ENCODE results near the gene ITSN2. TPM values are rescaled to one million over a fixed set of nuclear protein-coding genes. Genes with fewer than 3 reads are reported as not detected.
"Not testable (repeated sequence)": the region's sequence is repeated elsewhere in the genome, so short reads cannot be mapped to it uniquely, and the experiment has no call there.

Gene ITSN2
- total RNA-seq, 1 experiment from 2014 or later, result 126 TPM

GRCh38 chr2:24339856-24340262 lies 20.5 kb downstream of the ITSN2 start:
- H3K4me1 ChIP-seq (ENCODE audit: low read length), result peaks cover 79% of the 10 kb centered on the region
- DNase-seq, result no peak
- H3K27me3 ChIP-seq (ENCODE audit: low read length), result no peaks in the 10 kb centered on the region
- H3K9me2 ChIP-seq (replicated peaks; ENCODE audit: insufficient read depth, low read length), result no peaks in the 10 kb centered on the region
- H3K27ac ChIP-seq (ENCODE audit: low read length), result peak overlapping the region; percentile 49
- no peak overlapping the region for H3K4me3 ChIP-seq (ENCODE audit: low read length)
- H3K36me3 ChIP-seq (ENCODE audit: insufficient read depth, low read length), result no peaks in the 10 kb centered on the region
- H2AFZ ChIP-seq (ENCODE audit: low read length), result no peak overlapping the region
- H4K20me1 ChIP-seq (ENCODE audit: insufficient read depth, low read depth, low read length), result peaks cover 4% of the 10 kb centered on the region; the same call in 1 of the 2 replicates
- H3K79me2 ChIP-seq (ENCODE audit: low read length), result peaks cover 93% of the 10 kb centered on the region
- H3K9ac ChIP-seq (ENCODE audit: low read length), result no peak overlapping the region
- H3K9me3 ChIP-seq (ENCODE audit: low read length), result no peaks in the 10 kb centered on the region
- H3K4me2 ChIP-seq (ENCODE audit: low read depth, low read length, poor library complexity, severe bottlenecking), result no peak overlapping the region

- not testable (repeated sequence) for H3K4me2 ChIP-seq (ENCODE audit: low read depth, low read length, poor library complexity, severe bottlenecking); H3K4me3 ChIP-seq (ENCODE audit: low read length); H3K36me3 ChIP-seq (ENCODE audit: insufficient read depth, low read length); H4K20me1 ChIP-seq (ENCODE audit: insufficient read depth, low read depth, low read length); H2AFZ ChIP-seq (ENCODE audit: low read length); H3K27me3 ChIP-seq (ENCODE audit: low read length); H3K9me3 ChIP-seq (ENCODE audit: low read length); H3K9ac ChIP-seq (ENCODE audit: low read length); DNase-seq; H3K9me2 ChIP-seq (replicated peaks; ENCODE audit: insufficient read depth, low read length)
- H3K79me2 ChIP-seq (ENCODE audit: low read length), result peaks cover 90% of the 10 kb centered on the region
- H3K27ac ChIP-seq (ENCODE audit: low read length), result peak overlapping the region; percentile 73; the same call in 1 of the 2 replicates
- H3K4me1 ChIP-seq (ENCODE audit: low read length), result peaks cover 77% of the 10 kb centered on the region
These were observed 21.2 kb downstream of the ITSN2 start for GRCh38 chr2:24339098-24339497.

GRCh38 chr2:24337890-24338289 lies 22.4 kb downstream of the ITSN2 start:
- Histone ChIP-seq H4K20me1 (ENCODE audit: insufficient read depth, low read depth, low read length) (peaks cover 4% of the 10 kb centered on the region; the same call in 1 of the 2 replicates), H3K9me2 (replicated peaks; ENCODE audit: insufficient read depth, low read length) (no peaks in the 10 kb centered on the region), H3K27me3 (ENCODE audit: low read length) (no peaks in the 10 kb centered on the region), H3K27ac (ENCODE audit: low read length) (peak overlapping the region; percentile 73), H3K4me2 (ENCODE audit: low read depth, low read length, poor library complexity, severe bottlenecking) (no peak overlapping the region), H2AFZ (ENCODE audit: low read length) (no peak overlapping the region), H3K4me1 (ENCODE audit: low read length) (peaks cover 77% of the 10 kb centered on the region), H3K4me3 (ENCODE audit: low read length) (no peak overlapping the region), H3K9me3 (ENCODE audit: low read length) (no peaks in the 10 kb centered on the region), H3K36me3 (ENCODE audit: insufficient read depth, low read length) (no peaks in the 10 kb centered on the region), H3K79me2 (ENCODE audit: low read length) (peaks cover 90% of the 10 kb centered on the region), H3K9ac (ENCODE audit: low read length) (0 out of 2 replicates have a peak overlapping the region, but pooled peaks have one; percentile 23)
- DNase-seq, result no peak

GRCh38 chr2:24336811-24337210 lies 23.5 kb downstream of the ITSN2 start:
- Histone ChIP-seq H3K36me3 (ENCODE audit: insufficient read depth, low read length) (no peaks in the 10 kb centered on the region), H3K27ac (ENCODE audit: low read length) (peak overlapping the region; percentile 56), H3K9me2 (replicated peaks; ENCODE audit: insufficient read depth, low read length) (no peaks in the 10 kb centered on the region), H3K9me3 (ENCODE audit: low read length) (no peaks in the 10 kb centered on the region), H2AFZ (ENCODE audit: low read length) (no peak overlapping the region), H3K27me3 (ENCODE audit: low read length) (no peaks in the 10 kb centered on the region), H3K4me1 (ENCODE audit: low read length) (peaks cover 77% of the 10 kb centered on the region), H3K4me2 (ENCODE audit: low read depth, low read length, poor library complexity, severe bottlenecking) (no peak overlapping the region), H4K20me1 (ENCODE audit: insufficient read depth, low read depth, low read length) (peaks cover 4% of the 10 kb centered on the region; the same call in 1 of the 2 replicates), H3K79me2 (ENCODE audit: low read length) (peaks cover 90% of the 10 kb centered on the region), H3K4me3 (ENCODE audit: low read length) (no peak overlapping the region), H3K9ac (ENCODE audit: low read length) (no peak overlapping the region)
- no peak for DNase-seq

GRCh38 chr2:24334245-24334633 lies 26.1 kb downstream of the ITSN2 start:
- Histone ChIP-seq H3K36me3 (ENCODE audit: insufficient read depth, low read length) (no peaks in the 10 kb centered on the region), H2AFZ (ENCODE audit: low read length) (no peak overlapping the region), H3K79me2 (ENCODE audit: low read length) (peaks cover 86% of the 10 kb centered on the region), H3K9ac (ENCODE audit: low read length) (no peak overlapping the region), H3K9me3 (ENCODE audit: low read length) (no peaks in the 10 kb centered on the region), H3K27ac (ENCODE audit: low read length) (0 out of 2 replicates have a peak overlapping the region, but pooled peaks have one; percentile 43), H3K9me2 (replicated peaks; ENCODE audit: insufficient read depth, low read length) (no peaks in the 10 kb centered on the region), H3K4me3 (ENCODE audit: low read length) (no peak overlapping the region), H3K4me1 (ENCODE audit: low read length) (peaks cover 78% of the 10 kb centered on the region), H4K20me1 (ENCODE audit: insufficient read depth, low read depth, low read length) (peaks cover 4% of the 10 kb centered on the region; the same call in 1 of the 2 replicates), H3K4me2 (ENCODE audit: low read depth, low read length, poor library complexity, severe bottlenecking) (no peak overlapping the region), H3K27me3 (ENCODE audit: low read length) (no peaks in the 10 kb centered on the region)
- DNase-seq, result no peak

GRCh38 chr2:24332791-24333540 lies 27.4 kb downstream of the ITSN2 start:
- Histone ChIP-seq H3K79me2 (ENCODE audit: low read length) (peaks cover 86% of the 10 kb centered on the region), H3K9me3 (ENCODE audit: low read length) (no peaks in the 10 kb centered on the region), H3K36me3 (ENCODE audit: insufficient read depth, low read length) (no peaks in the 10 kb centered on the region), H3K27me3 (ENCODE audit: low read length) (no peaks in the 10 kb centered on the region), H3K9me2 (replicated peaks; ENCODE audit: insufficient read depth, low read length) (no peaks in the 10 kb centered on the region), H3K4me3 (ENCODE audit: low read length) (peak overlapping the region; percentile 53), H3K27ac (ENCODE audit: low read length) (peak overlapping the region; percentile 98), H4K20me1 (ENCODE audit: insufficient read depth, low read depth, low read length) (no peaks in the 10 kb centered on the region), H3K4me2 (ENCODE audit: low read depth, low read length, poor library complexity, severe bottlenecking) (peak overlapping the region; percentile 77), H3K4me1 (ENCODE audit: low read length) (peaks cover 78% of the 10 kb centered on the region), H2AFZ (ENCODE audit: low read length) (no peak overlapping the region), H3K9ac (ENCODE audit: low read length) (peak overlapping the region; percentile 78)
- DNase-seq, result no peak

- Histone ChIP-seq H3K4me1 (ENCODE audit: low read length) (peaks cover 94% of the 10 kb centered on the region), H3K9me3 (ENCODE audit: low read length) (no peaks in the 10 kb centered on the region), H3K36me3 (ENCODE audit: insufficient read depth, low read length) (peaks cover 15% of the 10 kb centered on the region), H3K4me2 (ENCODE audit: low read depth, low read length, poor library complexity, severe bottlenecking) (peak overlapping the region; percentile 77), H2AFZ (ENCODE audit: low read length) (0 out of 2 replicates have a peak overlapping the region, but pooled peaks have one; percentile 2), H3K9me2 (replicated peaks; ENCODE audit: insufficient read depth, low read length) (no peaks in the 10 kb centered on the region), H4K20me1 (ENCODE audit: insufficient read depth, low read depth, low read length) (no peaks in the 10 kb centered on the region), H3K79me2 (ENCODE audit: low read length) (peaks cover 91% of the 10 kb centered on the region), H3K27ac (ENCODE audit: low read length) (peak overlapping the region; percentile 98), H3K4me3 (ENCODE audit: low read length) (peak overlapping the region; percentile 65), H3K27me3 (ENCODE audit: low read length) (no peaks in the 10 kb centered on the region), H3K9ac (ENCODE audit: low read length) (peak overlapping the region; percentile 78)
- DNase-seq, result no peak
These were observed 30.2 kb downstream of the ITSN2 start for GRCh38 chr2:24330161-24330560.

GRCh38 chr2:24329700-24330099 lies 30.6 kb downstream of the ITSN2 start:
- Histone ChIP-seq H3K4me2 (ENCODE audit: low read depth, low read length, poor library complexity, severe bottlenecking) (peak overlapping the region; percentile 77), H3K9me3 (ENCODE audit: low read length) (no peaks in the 10 kb centered on the region), H3K4me3 (ENCODE audit: low read length) (peak overlapping the region; percentile 65), H3K4me1 (ENCODE audit: low read length) (peaks cover 97% of the 10 kb centered on the region), H4K20me1 (ENCODE audit: insufficient read depth, low read depth, low read length) (no peaks in the 10 kb centered on the region), H3K27ac (ENCODE audit: low read length) (peak overlapping the region; percentile 98), H3K27me3 (ENCODE audit: low read length) (no peaks in the 10 kb centered on the region), H3K9ac (ENCODE audit: low read length) (peak overlapping the region; percentile 78), H3K36me3 (ENCODE audit: insufficient read depth, low read length) (peaks cover 17% of the 10 kb centered on the region), H2AFZ (ENCODE audit: low read length) (no peak overlapping the region), H3K79me2 (ENCODE audit: low read length) (peaks cover 95% of the 10 kb centered on the region), H3K9me2 (replicated peaks; ENCODE audit: insufficient read depth, low read length) (no peaks in the 10 kb centered on the region)
- DNase-seq, result peak; percentile 92

Data from Karpas-422 (cell line).